PC-3 (cell line): Measurements from ENCODE around the gene SLC6A16.

ENCODE experiments used
- CTCF ChIP-seq: fragments of 300-600 bp; sonication (generic); conservative IDR thresholded peaks from 2 replicates; pipeline ENCODE4 v1.5.1; 2017; ENCODE audit warnings: antibody characterized with exemption, low read depth, mild to moderate bottlenecking, low read length
- EZH2 ChIP-seq: fragments of 300-600 bp; sonication (generic); IDR thresholded peaks from one replicate; pipeline ENCODE4 v1.6.1; 2017; ENCODE audit warnings: antibody characterized with exemption, mild to moderate bottlenecking, low read length; ENCODE audit not compliant: unreplicated experiment
- EZH2phosphoT487 ChIP-seq: fragments of 300-600 bp; sonication (generic); IDR thresholded peaks from 2 replicates; pipeline ENCODE4 v1.6.1; 2018; ENCODE audit warnings: mild to moderate bottlenecking, antibody characterized with exemption, low read length, borderline replicate concordance

DNA sequence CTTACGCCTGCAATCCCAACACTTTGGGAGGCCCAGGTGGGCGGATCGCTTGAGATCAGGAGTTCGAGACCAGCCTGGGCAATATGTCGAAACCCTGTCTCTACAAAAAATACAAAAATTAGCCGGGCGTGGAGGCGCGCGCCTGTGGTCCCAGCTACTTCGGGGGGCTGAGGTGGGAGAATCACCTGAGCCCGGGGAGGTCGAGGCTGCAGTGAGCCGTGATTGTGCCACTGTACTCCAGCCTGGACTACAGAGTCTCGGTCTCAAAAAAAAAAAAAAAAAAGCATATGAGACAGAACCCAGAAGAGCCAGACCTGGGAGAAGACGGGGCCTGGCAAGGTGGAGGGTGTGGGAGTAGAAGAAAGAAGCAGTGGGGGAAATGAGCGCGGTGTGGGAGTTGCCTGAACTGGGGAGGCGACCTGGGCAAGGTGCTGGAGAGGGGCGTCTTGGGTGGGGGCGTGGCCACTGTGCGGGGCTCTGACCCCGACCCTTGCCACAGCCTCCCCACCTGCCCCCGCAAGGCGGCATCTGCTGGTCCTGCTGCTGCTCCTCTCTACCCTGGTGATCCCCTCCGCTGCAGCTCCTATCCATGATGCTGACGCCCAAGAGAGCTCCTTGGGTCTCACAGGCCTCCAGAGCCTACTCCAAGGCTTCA, 39.2 kb upstream of the SLC6A16 start:
- TF ChIP-seq CTCF = no peak
- no peak for TF ChIP-seq EZH2
- no peak for TF ChIP-seq EZH2phosphoT487
